Activated naive CD4-positive, alpha-beta T cell treated with anti-CD3 and anti-CD28 coated beads, Interleukin-2, amount 10 ng/mL, durations not matched to agents 7 days and 5 days (primary cell): Measurements from ENCODE around the gene NDUFAF2.
"Not testable (repeated sequence)": the region's sequence is repeated elsewhere in the genome, so short reads cannot be mapped to it uniquely, and the experiment has no call there.

Source experiments
- CTCF ChIA-PET: fragments of 350-600 bp; sonication (Branson Sonifier 250); formaldehyde crosslinking; loops from one replicate; lab custom pipeline; 2021; ENCODE audit warnings: antibody characterized with exemption; lab: Charles Lee
- DNase-seq: peaks from one replicate; pipeline ENCODE4 v3.0.0-alpha.2; 2020
- H3K27ac Mint-ChIP-seq: one replicate; pipeline ENCODE4 v1.8.0; 2021; ENCODE audit warnings: mild to moderate bottlenecking, moderate library complexity, mixed read lengths
- H3K27me3 Mint-ChIP-seq: one replicate; pipeline ENCODE4 v1.8.0; 2021; ENCODE audit warnings: mild to moderate bottlenecking, mixed read lengths
- H3K36me3 Mint-ChIP-seq: one replicate; pipeline ENCODE4 v1.8.0; 2021; ENCODE audit warnings: mixed read lengths
- H3K4me1 Mint-ChIP-seq: one replicate; pipeline ENCODE4 v1.8.0; 2021; ENCODE audit warnings: mixed read lengths
- H3K4me3 Mint-ChIP-seq: one replicate; pipeline ENCODE4 v1.8.0; 2021; ENCODE audit warnings: mild to moderate bottlenecking, moderate library complexity, mixed read lengths
- H3K9me3 Mint-ChIP-seq: one replicate; pipeline ENCODE4 v1.8.0; 2021; ENCODE audit warnings: mixed read lengths

The NDUFAF2 gene

DNA sequence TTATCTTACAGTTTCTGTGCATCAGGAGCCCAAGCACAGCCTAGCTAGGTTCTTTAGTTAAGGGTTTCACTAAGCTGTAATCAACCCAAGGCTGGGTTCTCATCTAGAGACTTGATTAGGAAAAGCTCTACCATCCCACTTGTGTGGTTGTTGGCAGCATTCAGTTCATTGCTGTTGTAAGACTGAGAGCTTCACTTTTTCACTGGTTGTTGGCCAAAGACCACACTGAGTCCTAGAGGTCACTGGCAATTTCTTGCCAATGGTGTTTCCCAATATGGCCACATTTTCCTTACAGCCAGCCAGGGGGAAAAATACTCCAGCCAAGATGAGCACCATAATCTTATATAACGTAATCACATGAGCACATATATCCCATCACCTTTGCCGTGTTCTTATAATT is 142.9 kb downstream of the NDUFAF2 start:
- Mint-ChIP-seq H3K4me1 (no peaks in the 10 kb centered on the region), H3K36me3 (peaks cover 3% of the 10 kb centered on the region), H3K27ac (no peak overlapping the region), H3K27me3 (no peaks in the 10 kb centered on the region), H3K9me3 (peaks cover 3% of the 10 kb centered on the region), H3K4me3 (no peak overlapping the region)
- CTCF ChIA-PET: no interaction called here
- no peak for DNase-seq

- no peaks in the 10 kb centered on the region for H3K4me1 Mint-ChIP-seq
- no peak for DNase-seq
- peaks cover 3% of the 10 kb centered on the region for H3K9me3 Mint-ChIP-seq
- no peak overlapping the region for H3K4me3 Mint-ChIP-seq
- no peaks in the 10 kb centered on the region for H3K27me3 Mint-ChIP-seq
- no peak overlapping the region for H3K27ac Mint-ChIP-seq
- H3K36me3 Mint-ChIP-seq: no peaks in the 10 kb centered on the region
- CTCF ChIA-PET: no interaction called here
Observed at GRCh38 chr5:61089351-61089750, 144.3 kb downstream of the NDUFAF2 start.

- H3K27ac Mint-ChIP-seq, CTCF ChIA-PET, H3K36me3 Mint-ChIP-seq, H3K27me3 Mint-ChIP-seq, DNase-seq, H3K4me3 Mint-ChIP-seq, H3K9me3 Mint-ChIP-seq, H3K4me1 Mint-ChIP-seq: not testable (repeated sequence)
Observed at GRCh38 chr5:61093046-61093771, 148.2 kb downstream of the NDUFAF2 start.

DNA sequence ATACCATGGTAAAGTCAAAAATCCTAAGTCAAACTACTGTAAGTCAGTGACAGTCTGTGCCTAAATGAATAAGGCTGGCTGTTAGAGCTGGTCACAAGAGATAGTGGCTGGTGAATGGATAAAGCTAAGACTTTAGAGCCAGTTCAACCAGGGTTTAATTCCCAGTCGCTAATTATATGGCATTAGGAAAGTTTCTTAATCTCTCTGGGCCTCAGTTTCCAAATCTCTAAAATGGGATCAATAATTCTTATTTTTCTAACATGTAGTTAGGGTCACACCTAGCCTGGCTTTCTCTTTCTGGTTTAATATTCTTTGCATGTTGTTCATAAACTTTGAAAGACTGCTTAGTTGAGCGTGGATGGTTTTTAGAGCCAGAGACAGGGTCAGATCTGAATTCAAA is 152.5 kb downstream of the NDUFAF2 start:
- no peaks in the 10 kb centered on the region for H3K27me3 Mint-ChIP-seq
- H3K4me1 Mint-ChIP-seq: no peaks in the 10 kb centered on the region
- no peak overlapping the region for H3K4me3 Mint-ChIP-seq
- CTCF ChIA-PET: no interaction called here
- peaks cover 8% of the 10 kb centered on the region for H3K36me3 Mint-ChIP-seq
- no peak for DNase-seq
- no peaks in the 10 kb centered on the region for H3K9me3 Mint-ChIP-seq
- no peak overlapping the region for H3K27ac Mint-ChIP-seq

GRCh38 chr5:61098251-61098995 is 153.4 kb downstream of the NDUFAF2 start:
- no peaks in the 10 kb centered on the region for H3K4me1 Mint-ChIP-seq
- no peak overlapping the region for H3K4me3 Mint-ChIP-seq
- CTCF ChIA-PET: no interaction called here
- H3K9me3 Mint-ChIP-seq: no peaks in the 10 kb centered on the region
- H3K27me3 Mint-ChIP-seq: no peaks in the 10 kb centered on the region
- H3K36me3 Mint-ChIP-seq: peaks cover 8% of the 10 kb centered on the region
- no peak overlapping the region for H3K27ac Mint-ChIP-seq
- no peak for DNase-seq

DNA sequence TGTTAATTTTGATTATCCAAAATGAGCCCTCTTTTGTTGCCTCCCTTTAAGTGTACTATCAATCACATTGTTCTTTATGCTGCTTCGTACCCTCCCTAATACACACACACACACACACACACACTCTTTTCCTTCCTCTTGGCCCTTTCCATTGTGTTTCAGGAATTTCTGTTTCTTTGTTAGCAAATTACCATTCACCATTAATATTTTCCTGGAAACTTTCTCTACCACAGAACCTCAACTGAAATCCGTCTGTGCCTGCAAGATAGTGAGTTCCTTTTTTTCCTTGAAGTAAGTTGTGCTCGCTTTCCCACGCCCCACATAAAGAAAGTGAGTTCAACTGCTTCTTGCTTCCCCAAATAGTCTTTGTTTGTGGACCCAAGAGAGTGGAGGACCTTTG is 155.4 kb downstream of the NDUFAF2 start:
- H3K36me3 Mint-ChIP-seq: peaks cover 8% of the 10 kb centered on the region
- H3K4me3 Mint-ChIP-seq: no peak overlapping the region
- CTCF ChIA-PET: no interaction called here
- H3K27me3 Mint-ChIP-seq: no peaks in the 10 kb centered on the region
- no peaks in the 10 kb centered on the region for H3K4me1 Mint-ChIP-seq
- H3K9me3 Mint-ChIP-seq: no peaks in the 10 kb centered on the region
- no peak for DNase-seq
- no peak overlapping the region for H3K27ac Mint-ChIP-seq

DNA sequence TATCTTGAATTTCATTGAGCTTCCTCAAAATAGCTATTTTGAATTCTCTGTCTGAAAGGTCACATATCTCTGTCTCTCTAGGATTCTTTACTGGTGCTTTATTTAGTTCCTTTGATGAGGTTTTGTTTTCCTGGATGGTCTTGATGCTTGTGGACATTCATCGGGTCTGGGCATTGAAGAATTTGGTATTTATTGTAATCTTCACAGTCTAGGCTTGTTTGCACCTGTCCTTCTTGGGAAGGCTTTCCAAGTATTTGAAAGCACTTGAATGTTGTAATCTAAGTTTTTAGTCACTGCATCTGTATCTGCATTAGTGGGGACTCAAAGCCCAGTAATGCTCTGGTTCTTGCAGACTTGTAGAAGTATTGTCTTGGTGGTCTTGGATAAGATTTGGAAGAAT is 169.4 kb downstream of the NDUFAF2 start:
- H3K9me3 Mint-ChIP-seq: peaks cover 6% of the 10 kb centered on the region
- no peaks in the 10 kb centered on the region for H3K27me3 Mint-ChIP-seq
- CTCF ChIA-PET: no interaction called here
- DNase-seq: no peak
- H3K4me3 Mint-ChIP-seq: no peak overlapping the region
- H3K36me3 Mint-ChIP-seq: peaks cover 1% of the 10 kb centered on the region
- H3K4me1 Mint-ChIP-seq: no peaks in the 10 kb centered on the region
- H3K27ac Mint-ChIP-seq: no peak overlapping the region

- H3K36me3 Mint-ChIP-seq: peaks cover 1% of the 10 kb centered on the region
- peaks cover 6% of the 10 kb centered on the region for H3K9me3 Mint-ChIP-seq
- no peaks in the 10 kb centered on the region for H3K27me3 Mint-ChIP-seq
- no peak overlapping the region for H3K4me3 Mint-ChIP-seq
- no peak overlapping the region for H3K27ac Mint-ChIP-seq
- CTCF ChIA-PET: no interaction called here
- H3K4me1 Mint-ChIP-seq: no peaks in the 10 kb centered on the region
- no peak for DNase-seq
Observed at GRCh38 chr5:61115968-61116367, 171.0 kb downstream of the NDUFAF2 start.

DNA sequence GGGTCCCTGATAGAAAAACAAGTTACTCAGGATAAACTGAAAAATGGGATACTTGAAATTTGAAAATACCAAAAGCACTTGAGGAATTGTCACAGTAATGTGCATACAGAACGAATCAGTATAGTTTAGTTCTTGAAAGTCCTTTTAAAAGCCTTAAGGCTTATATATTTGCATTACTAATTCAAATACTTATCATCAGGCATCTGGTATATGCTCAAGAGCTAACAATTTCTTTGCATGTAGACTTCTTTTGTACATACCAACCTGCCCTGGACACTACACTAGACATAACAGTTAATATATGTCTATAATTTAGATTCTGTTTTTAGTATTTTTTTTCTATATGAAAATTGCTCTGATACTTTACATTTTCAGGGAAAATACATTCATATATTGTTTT is 174.1 kb downstream of the NDUFAF2 start:
- Mint-ChIP-seq H3K27me3 (no peaks in the 10 kb centered on the region), H3K9me3 (no peaks in the 10 kb centered on the region), H3K27ac (no peak overlapping the region), H3K4me3 (no peak overlapping the region), H3K4me1 (no peaks in the 10 kb centered on the region), H3K36me3 (no peaks in the 10 kb centered on the region)
- CTCF ChIA-PET: interaction anchor here (0.7 kb wide), 1 partner anchor 506 kb away, joined by 3 read pairs; no protein-coding TSS in a partner anchor
- no peak for DNase-seq

DNA sequence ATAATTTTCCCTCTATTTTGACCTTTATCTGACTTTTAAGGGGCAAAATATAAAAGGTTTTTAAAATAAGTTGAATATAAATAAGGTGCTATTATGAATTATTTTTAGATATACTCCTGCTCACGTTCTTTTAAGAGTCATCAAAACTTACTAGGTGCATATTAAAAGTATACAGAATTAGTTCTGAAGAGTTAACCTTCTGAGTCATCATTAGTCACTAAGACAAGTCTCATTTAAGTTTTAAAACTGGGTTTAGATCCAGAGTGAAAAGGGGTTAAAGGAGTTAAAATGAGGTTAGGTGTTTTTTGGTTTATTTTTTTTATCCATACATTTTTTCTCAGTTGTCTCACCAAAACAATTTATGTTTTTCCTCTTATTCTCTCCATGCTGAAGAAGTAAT is 175.5 kb downstream of the NDUFAF2 start:
- Mint-ChIP-seq H3K27ac (no peak overlapping the region), H3K9me3 (no peaks in the 10 kb centered on the region), H3K27me3 (no peaks in the 10 kb centered on the region), H3K36me3 (no peaks in the 10 kb centered on the region), H3K4me3 (no peak overlapping the region), H3K4me1 (no peaks in the 10 kb centered on the region)
- CTCF ChIA-PET: no interaction called here
- DNase-seq: no peak

DNA sequence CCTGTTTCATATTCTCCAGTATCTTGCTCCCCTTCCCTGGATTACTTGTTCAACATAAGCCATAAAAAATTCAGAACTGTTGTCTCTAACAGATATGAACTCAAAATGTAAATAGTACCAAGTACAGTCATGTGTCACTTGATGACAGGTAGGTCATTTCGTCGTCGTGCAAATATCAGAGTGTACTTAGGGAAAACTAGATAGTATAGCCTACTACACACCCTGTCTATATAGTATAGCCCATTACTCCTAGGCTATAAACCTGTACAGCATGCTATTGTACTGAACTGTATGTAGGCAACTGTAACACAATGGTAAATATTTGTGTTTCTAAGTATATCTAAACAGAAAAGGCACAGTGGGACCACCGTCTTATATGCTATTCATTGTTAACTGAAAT is 178.1 kb downstream of the NDUFAF2 start:
- Mint-ChIP-seq H3K27me3 (no peaks in the 10 kb centered on the region), H3K4me3 (no peak overlapping the region), H3K36me3 (no peaks in the 10 kb centered on the region), H3K9me3 (peaks cover under 1% of the 10 kb centered on the region), H3K27ac (no peak overlapping the region), H3K4me1 (no peaks in the 10 kb centered on the region)
- DNase-seq: no peak
- CTCF ChIA-PET: no interaction called here

GRCh38 chr5:61130289-61130688 is 185.3 kb downstream of the NDUFAF2 start:
- Mint-ChIP-seq H3K4me3 (no peak overlapping the region), H3K9me3 (peaks cover 3% of the 10 kb centered on the region), H3K36me3 (no peaks in the 10 kb centered on the region), H3K27ac (no peak overlapping the region), H3K27me3 (no peaks in the 10 kb centered on the region), H3K4me1 (no peaks in the 10 kb centered on the region)
- CTCF ChIA-PET: no interaction called here
- DNase-seq: no peak

DNA sequence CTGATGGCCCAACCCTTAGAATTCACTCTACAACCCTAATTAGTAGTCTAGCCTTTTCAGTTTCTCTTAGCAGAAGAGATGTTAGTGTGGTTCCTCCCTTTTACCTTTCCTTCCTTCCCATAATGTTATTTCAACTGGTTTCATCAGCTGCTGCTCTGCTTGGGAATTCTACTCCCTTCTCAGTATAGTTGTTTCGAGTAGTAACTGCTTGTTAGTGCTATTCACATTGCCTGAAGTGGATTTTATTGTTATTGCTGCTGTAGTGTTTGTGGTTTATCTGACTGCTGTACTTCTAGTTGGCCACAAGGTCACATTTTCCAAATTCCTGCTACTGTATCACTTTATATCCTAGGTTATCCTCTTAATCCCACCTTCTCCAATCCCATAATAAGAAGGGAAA is 187.6 kb downstream of the NDUFAF2 start:
- Mint-ChIP-seq H3K27me3 (no peaks in the 10 kb centered on the region), H3K36me3 (no peaks in the 10 kb centered on the region), H3K4me3 (no peak overlapping the region), H3K27ac (no peak overlapping the region), H3K9me3 (peaks cover 3% of the 10 kb centered on the region), H3K4me1 (no peaks in the 10 kb centered on the region)
- no peak for DNase-seq
- CTCF ChIA-PET: no interaction called here

DNA sequence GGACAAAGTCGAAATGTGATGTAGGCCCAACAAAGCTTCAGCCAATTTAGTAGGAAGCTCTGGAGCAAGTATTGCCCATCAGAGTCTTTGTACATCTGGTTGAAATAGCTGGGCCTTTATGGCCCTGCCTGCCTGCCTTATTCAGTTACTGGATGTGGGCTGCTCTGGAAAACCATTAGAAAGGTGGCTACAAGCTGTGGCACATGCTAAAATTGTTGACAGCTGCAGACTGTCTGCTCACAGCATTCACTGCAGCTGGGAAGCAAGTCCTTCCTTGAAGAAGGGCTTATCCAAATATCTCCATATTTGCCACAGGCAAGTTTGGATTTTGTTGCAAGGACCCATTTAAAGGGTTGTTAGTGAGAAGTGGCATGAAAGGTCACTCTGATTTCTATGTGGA is 192.8 kb downstream of the NDUFAF2 start:
- H3K4me1 Mint-ChIP-seq: no peaks in the 10 kb centered on the region
- H3K9me3 Mint-ChIP-seq: no peaks in the 10 kb centered on the region
- H3K27me3 Mint-ChIP-seq: no peaks in the 10 kb centered on the region
- CTCF ChIA-PET: no interaction called here
- no peak for DNase-seq
- no peak overlapping the region for H3K4me3 Mint-ChIP-seq
- H3K27ac Mint-ChIP-seq: no peak overlapping the region
- H3K36me3 Mint-ChIP-seq: no peaks in the 10 kb centered on the region
